Common myeloid progenitor, CD34-positive (primary cell): ENCODE results near the gene CIBAR2.

ENCODE experiments used
- CTCF ChIA-PET: fragments of 350-600 bp; sonication (Branson Sonifier 250); formaldehyde crosslinking; loops from one replicate; lab custom pipeline; 2021; ENCODE audit warnings: antibody characterized with exemption; lab: Charles Lee
- POLR2A ChIA-PET: fragments of 350-600 bp; sonication (Branson Sonifier 250); formaldehyde crosslinking; loops from one replicate; lab custom pipeline; 2021; ENCODE audit warnings: antibody characterized with exemption; lab: Charles Lee
- DNase-seq, 3 donors: peaks; one replicate each; pipeline versions ENCODE4 v3.0.0 to v3.0.0-alpha.2; 2013
- H3K27ac ChIP-seq, 2 experiments: 1 replicate in 1 of 2; 2 replicates in 1 of 2; pipeline ENCODE4 v1.7.0; 2013; ENCODE audit warnings: inconsistent platforms in 2 of 2, low read length in 2 of 2, mild to moderate bottlenecking in 2 of 2, low read depth in 1 of 2, moderate library complexity in 1 of 2; ENCODE audit not compliant: severe bottlenecking in 2 of 2, insufficient read depth in 1 of 2, poor library complexity in 1 of 2
- H3K27me3 ChIP-seq, 5 experiments: replicated peaks in 2 of 5; 1 replicate in 3 of 5; 2 replicates in 2 of 5; pipeline versions ENCODE4 v1.6.1 to v1.7.0; 2013; ENCODE audit warnings: low read length in 4 of 5, mild to moderate bottlenecking in 2 of 5, moderate library complexity in 2 of 5, inconsistent platforms in 1 of 5; ENCODE audit not compliant: insufficient read depth in 5 of 5, control insufficient read depth in 4 of 5
- H3K36me3 ChIP-seq, 4 experiments: 1 replicate in 2 of 4; 2 replicates in 2 of 4; pipeline versions ENCODE4 v1.6.1 to v1.7.0; 2013; ENCODE audit warnings: low read length in 3 of 4, control low read depth in 1 of 4, mild to moderate bottlenecking in 1 of 4; ENCODE audit not compliant: control insufficient read depth in 4 of 4, insufficient read depth in 4 of 4
- H3K4me1 ChIP-seq, 4 experiments: 1 replicate in 3 of 4; 2 replicates in 1 of 4; pipeline versions ENCODE4 v1.6.1 to v1.7.1; 2013; ENCODE audit warnings: low read length in 3 of 4, mild to moderate bottlenecking in 3 of 4, control low read depth in 1 of 4, inconsistent platforms in 1 of 4, moderate library complexity in 1 of 4; ENCODE audit not compliant: control insufficient read depth in 4 of 4, insufficient read depth in 4 of 4; ENCODE audit errors: control extremely low read depth in 1 of 4
- H3K4me3 ChIP-seq, 7 experiments: 1 replicate in 4 of 7; 2 replicates in 3 of 7; pipeline versions ENCODE4 v1.5.1 to v1.7.0; 2013; ENCODE audit warnings: mild to moderate bottlenecking in 7 of 7, low read length in 6 of 7, moderate library complexity in 6 of 7, inconsistent platforms in 2 of 7, low read depth in 2 of 7, control low read depth in 1 of 7; ENCODE audit not compliant: insufficient read depth in 4 of 7, control insufficient read depth in 1 of 7; ENCODE audit errors: extremely low read depth in 1 of 7
- H3K9me3 ChIP-seq, 5 experiments: 1 replicate in 4 of 5; 2 replicates in 1 of 5; pipeline versions ENCODE4 v1.6.1 to v1.7.1; 2013; ENCODE audit warnings: low read length in 4 of 5, mild to moderate bottlenecking in 2 of 5, inconsistent platforms in 1 of 5, low read depth in 1 of 5, moderate library complexity in 1 of 5; ENCODE audit not compliant: control insufficient read depth in 4 of 5, insufficient read depth in 2 of 5; ENCODE audit errors: control extremely low read depth in 1 of 5
- WGBS: methylation state at CpG from one replicate; pipeline ENCODE4 v1.1.5; 2013; ENCODE audit not compliant: insufficient coverage; 5-methylcytosine and 5-hydroxymethylcytosine counted together

CIBAR2 gene

DNA sequence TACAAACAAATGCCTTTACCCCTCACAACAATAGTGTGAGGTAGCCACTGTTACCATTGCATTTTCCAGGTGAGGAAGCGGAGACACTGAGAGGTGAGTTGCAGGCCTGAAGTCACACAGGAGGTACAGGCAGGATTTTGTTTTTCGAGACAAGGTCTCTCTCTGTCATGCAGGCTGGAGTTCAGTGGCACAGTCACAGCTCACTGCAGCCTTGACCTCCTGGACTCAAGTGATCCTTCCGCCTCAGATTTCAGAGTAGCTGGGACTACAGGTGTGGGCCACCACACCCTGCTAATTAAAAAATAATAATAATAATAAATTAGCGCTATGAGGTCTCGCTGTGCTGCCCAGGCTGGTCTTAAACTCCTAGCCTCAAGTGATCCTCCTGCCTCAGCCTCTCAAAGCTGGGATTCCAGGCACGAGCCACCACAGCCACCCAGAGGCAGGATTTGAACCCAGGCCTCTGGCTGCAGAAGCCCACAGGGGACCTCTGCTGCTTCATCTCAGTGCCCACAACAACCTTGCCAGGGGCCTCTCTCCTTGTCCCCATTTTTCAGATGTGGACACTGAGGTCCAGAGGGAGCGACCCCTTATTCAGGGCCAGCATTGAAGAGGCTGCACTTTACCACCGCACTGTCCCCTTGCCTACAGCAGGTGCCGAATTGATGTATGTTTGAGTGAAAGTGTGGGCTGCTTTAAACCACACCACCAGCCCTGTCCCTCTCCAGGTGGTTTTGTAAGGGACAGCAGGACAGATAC, 16.0 kb upstream of the CIBAR2 start:
- Histone ChIP-seq H3K27me3 (peaks cover 0 to 3% (median 0%) of the 10 kb centered on the region in 5 experiments), H3K4me1 (peaks cover 0 to 7% (median 6%) of the 10 kb centered on the region in 4 experiments), H3K4me3 (no peak overlapping the region), H3K27ac (no peak overlapping the region), H3K36me3 (no peaks in the 10 kb centered on the region), H3K9me3 (no peaks in the 10 kb centered on the region)
- no peak for DNase-seq
- WGBS: 100% methylated on average over 4 of the region's 9 CpGs
- CTCF ChIA-PET: interaction anchor here (1.3 to 1.7 kb wide), 2 partner anchors 13 to 15 kb away, joined by 3 to 4 read pairs; no protein-coding TSS in a partner anchor
- POLR2A ChIA-PET: no interaction called here

DNA sequence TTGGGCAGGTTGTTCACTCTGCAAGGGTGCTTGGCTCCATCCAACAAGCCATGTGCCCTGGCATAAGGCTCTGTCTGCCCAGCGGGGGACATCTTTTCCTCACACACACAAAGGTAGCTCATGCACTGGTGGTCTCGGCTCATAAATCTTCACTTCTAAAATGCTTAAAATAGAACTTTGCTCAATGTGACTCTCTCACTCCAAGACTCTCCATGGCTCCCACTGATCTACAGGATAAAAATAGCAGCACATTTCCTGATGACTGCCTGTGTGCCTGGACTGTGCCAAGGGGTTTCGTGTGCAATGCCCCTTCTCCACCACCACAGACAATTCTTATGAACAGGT, 15.1 kb upstream of the CIBAR2 start:
- peaks cover 0 to 7% (median 6%) of the 10 kb centered on the region in 4 experiments for H3K4me1 ChIP-seq
- WGBS: 100% methylated on average over 2 of the region's 3 CpGs
- no peak for DNase-seq
- no peaks in the 10 kb centered on the region for H3K36me3 ChIP-seq
- H3K4me3 ChIP-seq: no peak overlapping the region
- H3K27ac ChIP-seq: no peak overlapping the region
- H3K9me3 ChIP-seq: no peaks in the 10 kb centered on the region
- ChIA-PET POLR2A (no interaction called here), CTCF (interaction anchor here (1.3 to 1.6 kb wide), 2 partner anchors 15 to 18 kb away, joined by 3 to 6 read pairs; no protein-coding TSS in a partner anchor)
- H3K27me3 ChIP-seq: peaks cover 0 to 3% (median 0%) of the 10 kb centered on the region in 5 experiments

GRCh38 chr16:85126705-85127378, 14.6 kb upstream of the CIBAR2 start:
- no peak overlapping the region for H3K4me3 ChIP-seq
- CTCF ChIA-PET: interaction anchor here (1.3 to 2.8 kb wide), 3 partner anchors 12 to 18 kb away, joined by 3 to 14 read pairs (median 6); no protein-coding TSS in a partner anchor
- peak in 2 of 3 donors; percentile 18 to 26 for DNase-seq
- no peaks in the 10 kb centered on the region for H3K9me3 ChIP-seq
- 84% methylated on average over 7 of the region's 20 CpGs for WGBS
- POLR2A ChIA-PET: no interaction called here
- peaks cover 0 to 7% (median 6%) of the 10 kb centered on the region in 4 experiments for H3K4me1 ChIP-seq
- H3K27me3 ChIP-seq: peaks cover 0 to 3% (median 0%) of the 10 kb centered on the region in 5 experiments
- no peaks in the 10 kb centered on the region for H3K36me3 ChIP-seq
- H3K27ac ChIP-seq: no peak overlapping the region

- 83% methylated on average over 12 of the region's 12 CpGs for whole genome bisulfite sequencing
- ChIA-PET CTCF (interaction anchor here (1.6 to 2.8 kb wide), 2 partner anchors 11 to 19 kb away, joined by 6 to 14 read pairs; no protein-coding TSS in a partner anchor), POLR2A (no interaction called here)
- H3K36me3 ChIP-seq: no peaks in the 10 kb centered on the region
- H3K9me3 ChIP-seq: no peaks in the 10 kb centered on the region
- no peak overlapping the region for H3K27ac ChIP-seq
- peaks cover 0 to 3% (median 0%) of the 10 kb centered on the region in 5 experiments for H3K27me3 ChIP-seq
- no peak for DNase-seq
- no peak overlapping the region for H3K4me3 ChIP-seq
- peaks cover 0 to 7% (median 6%) of the 10 kb centered on the region in 4 experiments for H3K4me1 ChIP-seq
These were observed 14.1 kb upstream of the CIBAR2 start for GRCh38 chr16:85126394-85126704.

GRCh38 chr16:85125570-85126393, 13.5 kb upstream of the CIBAR2 start:
- Histone ChIP-seq H3K27ac (no peak overlapping the region), H3K4me1 (peaks cover 0 to 7% (median 6%) of the 10 kb centered on the region in 4 experiments), H3K4me3 (no peak overlapping the region), H3K27me3 (peaks cover 0 to 3% (median 0%) of the 10 kb centered on the region in 5 experiments), H3K9me3 (no peaks in the 10 kb centered on the region), H3K36me3 (no peaks in the 10 kb centered on the region)
- WGBS: 92% methylated on average over 16 of the region's 16 CpGs
- DNase-seq: no peak
- POLR2A ChIA-PET: no interaction called here
- CTCF ChIA-PET: interaction anchor here (0.9 to 2.8 kb wide), 3 partner anchors 9 to 19 kb away, joined by 4 to 14 read pairs (median 6); no protein-coding TSS in a partner anchor

DNA sequence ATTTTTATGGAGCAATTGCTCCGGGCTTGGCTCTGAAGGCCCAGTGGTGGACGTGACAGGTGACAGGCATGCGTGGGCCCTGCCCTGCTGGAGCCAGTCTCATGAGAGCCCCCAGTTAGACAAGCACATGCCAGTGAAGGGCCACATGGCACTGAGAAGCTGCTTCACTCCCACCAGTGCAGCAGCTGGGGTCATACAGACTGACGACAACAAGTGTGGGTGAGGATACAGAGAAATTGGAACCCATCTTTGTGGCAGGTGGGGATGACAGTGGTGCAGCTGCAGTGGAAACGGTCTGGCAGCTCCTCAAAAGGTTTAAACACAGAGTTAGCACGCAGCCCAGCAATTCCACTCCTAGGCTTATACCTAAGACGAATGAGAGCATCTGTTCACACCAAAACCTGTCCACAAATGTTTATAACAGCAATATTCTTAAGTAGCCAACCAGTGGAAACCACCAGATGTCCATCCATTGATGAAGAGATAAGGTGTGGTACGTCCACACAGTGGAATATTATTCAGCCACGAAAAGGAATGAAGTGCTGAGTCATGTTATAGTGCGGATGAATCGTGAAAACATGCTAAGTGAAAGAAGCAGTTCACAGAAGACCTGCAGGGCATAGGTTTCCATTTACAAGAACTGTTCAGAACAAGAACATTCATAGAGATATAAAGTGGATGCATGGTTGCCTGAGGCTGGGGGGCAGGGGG, 12.5 kb upstream of the CIBAR2 start:
- no peak for DNase-seq
- Histone ChIP-seq H3K36me3 (no peaks in the 10 kb centered on the region), H3K9me3 (no peaks in the 10 kb centered on the region), H3K27ac (no peak overlapping the region), H3K4me3 (no peak overlapping the region), H3K27me3 (peaks cover 0 to 3% (median 0%) of the 10 kb centered on the region in 5 experiments), H3K4me1 (peaks cover 0 to 7% (median 6%) of the 10 kb centered on the region in 4 experiments)
- ChIA-PET CTCF (interaction anchor here (0.9 to 2.8 kb wide), 2 partner anchors 10 kb away, joined by 4 to 14 read pairs; no protein-coding TSS in a partner anchor), POLR2A (no interaction called here)
- WGBS: 97% methylated on average over 9 of the region's 11 CpGs
